ENCODE data around the gene RILPL2.
"Not testable (repeated sequence)": the region's sequence is repeated elsewhere in the genome, so short reads cannot be mapped to it uniquely, and the experiment has no call there.

The RILPL2 gene, protein sequence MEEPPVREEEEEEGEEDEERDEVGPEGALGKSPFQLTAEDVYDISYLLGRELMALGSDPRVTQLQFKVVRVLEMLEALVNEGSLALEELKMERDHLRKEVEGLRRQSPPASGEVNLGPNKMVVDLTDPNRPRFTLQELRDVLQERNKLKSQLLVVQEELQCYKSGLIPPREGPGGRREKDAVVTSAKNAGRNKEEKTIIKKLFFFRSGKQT

DNA sequence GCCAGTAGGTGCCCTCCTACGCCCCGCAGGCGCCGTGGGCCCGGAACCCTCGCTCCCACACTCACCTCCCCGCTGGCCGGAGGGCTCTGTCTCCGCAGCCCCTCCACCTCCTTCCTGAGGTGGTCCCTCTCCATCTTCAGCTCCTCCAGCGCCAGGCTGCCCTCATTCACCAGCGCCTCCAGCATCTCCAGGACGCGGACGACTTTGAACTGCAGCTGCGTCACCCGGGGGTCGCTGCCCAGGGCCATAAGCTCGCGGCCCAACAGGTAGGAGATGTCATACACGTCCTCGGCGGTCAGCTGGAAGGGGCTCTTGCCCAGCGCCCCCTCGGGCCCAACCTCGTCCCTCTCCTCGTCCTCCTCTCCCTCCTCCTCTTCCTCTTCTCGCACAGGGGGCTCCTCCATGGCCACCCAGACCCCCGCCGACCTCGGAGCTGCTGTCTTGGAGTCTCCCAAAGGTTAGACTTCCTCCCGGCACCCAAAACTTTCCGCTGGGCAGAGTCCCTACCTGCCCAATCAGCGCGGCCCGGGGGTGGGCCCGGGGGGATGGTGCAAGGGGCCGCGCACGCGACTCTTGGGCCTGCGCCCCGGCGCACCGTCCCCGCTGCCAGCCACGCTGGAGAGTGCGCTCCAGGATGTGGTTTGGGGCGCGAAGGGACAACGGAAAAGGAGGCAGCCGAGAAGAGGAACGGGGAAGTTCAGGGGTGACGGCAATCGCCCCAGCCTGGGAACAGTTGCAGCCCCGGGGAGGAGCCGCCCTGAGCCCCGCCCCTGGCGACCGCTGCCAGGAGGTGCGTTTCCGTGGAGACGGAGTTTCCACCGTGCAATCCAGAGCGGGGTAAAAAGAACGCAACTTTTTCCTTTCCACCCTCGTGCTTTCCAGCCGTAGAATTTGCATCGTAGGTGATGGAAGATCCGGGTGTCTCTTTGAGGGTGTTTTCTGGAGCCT, at the start of gene RILPL2:
RILPL2 (minus strand) TSS at position 668 of the 948 bp plus-strand sequence; CDS start at position 404, 264 bp downstream.
- in situ Hi-C loops (cut with MboI; ENCODE audit: low sequenced_read_pairs), result no loop called here

DNA sequence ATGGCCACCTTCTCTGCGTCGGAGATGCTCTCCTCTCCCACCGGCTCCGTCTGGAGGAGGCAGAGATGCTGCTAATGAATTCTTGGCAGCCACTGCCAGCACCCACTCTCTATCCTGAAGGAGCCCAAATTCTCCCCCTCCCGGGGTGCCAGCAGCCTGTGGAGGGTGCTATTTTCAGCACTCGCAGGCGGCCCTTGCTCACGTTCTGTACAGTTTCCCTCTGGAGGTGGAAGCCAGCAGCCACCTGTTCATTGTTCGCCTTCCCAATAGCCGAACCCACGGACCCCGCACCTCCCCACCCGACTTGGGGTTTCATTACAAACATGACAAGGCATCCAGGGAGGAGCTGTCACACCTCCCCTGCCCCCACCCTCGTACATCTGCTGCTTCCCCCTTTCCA, 49.3 kb upstream of the RILPL2 start:
- in situ Hi-C loops (cut with MboI; ENCODE audit: low sequenced_read_pairs), result no loop called here

DNA sequence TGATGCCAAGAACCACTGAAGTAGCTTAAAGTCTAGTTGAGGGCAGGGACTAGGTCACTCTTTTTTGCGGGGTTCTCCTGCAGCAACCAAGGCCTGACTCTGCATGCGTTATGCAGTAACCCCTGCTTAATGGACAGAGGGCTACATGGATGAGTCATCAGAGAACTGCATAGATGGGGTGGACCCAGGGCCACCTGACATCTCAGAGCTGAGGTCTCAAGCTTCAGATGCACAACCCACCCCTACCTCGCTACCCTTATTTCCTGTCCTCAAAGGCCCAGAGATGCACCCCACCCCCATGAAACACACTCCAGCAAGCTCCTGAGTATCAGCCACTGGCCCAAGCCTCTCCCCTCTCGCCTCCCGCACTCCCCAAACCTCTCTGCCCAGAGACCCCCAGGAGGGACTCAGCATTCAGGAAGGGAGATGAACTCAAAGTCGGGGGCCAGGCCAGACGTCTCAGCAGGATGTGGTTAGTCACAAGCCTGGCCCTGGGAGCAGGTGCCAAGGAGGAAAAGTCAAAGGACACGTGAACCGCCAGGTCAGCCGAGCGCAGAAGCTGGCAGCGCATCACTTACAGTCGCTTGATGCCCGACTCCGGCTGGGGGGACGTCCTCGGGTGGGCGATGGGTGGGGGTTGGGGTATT, 47.2 kb upstream of the RILPL2 start:
- in situ Hi-C loops (cut with MboI; ENCODE audit: low sequenced_read_pairs), result no loop called here

DNA sequence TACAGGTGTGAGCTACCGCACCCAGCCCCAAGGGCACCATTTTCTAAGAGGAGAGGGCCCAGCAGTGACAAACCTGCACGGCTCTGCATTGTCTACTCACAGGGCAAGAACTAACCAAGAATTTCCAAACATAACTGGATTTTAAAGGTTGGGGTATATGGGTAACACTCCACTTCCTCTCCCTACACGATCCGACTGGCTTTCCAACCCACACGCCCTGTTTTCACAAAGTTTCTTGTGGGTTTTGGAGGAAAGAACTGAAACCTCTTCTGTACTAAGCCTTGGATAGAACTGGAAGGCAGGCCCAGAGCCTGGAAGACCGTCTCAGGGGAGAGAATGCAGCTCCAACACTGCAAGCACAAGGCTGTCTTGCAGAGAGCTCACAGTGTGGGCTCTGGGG, 46.4 kb upstream of the RILPL2 start:
- in situ Hi-C loops (cut with MboI; ENCODE audit: low sequenced_read_pairs), result no loop called here

DNA sequence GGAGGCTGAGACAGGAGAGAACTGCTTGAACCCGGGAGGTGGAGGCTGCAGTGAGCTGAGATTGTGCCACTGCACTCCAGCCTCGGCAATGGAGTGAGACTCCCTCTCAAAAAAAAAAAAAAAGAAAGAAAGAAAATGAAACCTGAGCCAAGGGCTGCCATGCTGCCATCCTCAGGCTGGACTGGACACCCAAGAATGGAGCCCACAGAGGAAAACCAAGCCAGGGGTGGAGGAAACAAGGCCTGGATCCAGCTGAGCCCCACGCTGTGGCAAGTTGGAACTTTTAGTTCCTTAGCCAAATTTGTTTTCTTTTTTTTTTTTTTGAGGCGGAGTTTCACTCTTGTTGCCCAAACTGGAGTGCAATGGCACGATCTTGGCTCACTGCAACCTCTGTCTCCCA, 44.8 kb upstream of the RILPL2 start:
- in situ Hi-C loops (cut with MboI; ENCODE audit: low sequenced_read_pairs), result not testable (repeated sequence)

DNA sequence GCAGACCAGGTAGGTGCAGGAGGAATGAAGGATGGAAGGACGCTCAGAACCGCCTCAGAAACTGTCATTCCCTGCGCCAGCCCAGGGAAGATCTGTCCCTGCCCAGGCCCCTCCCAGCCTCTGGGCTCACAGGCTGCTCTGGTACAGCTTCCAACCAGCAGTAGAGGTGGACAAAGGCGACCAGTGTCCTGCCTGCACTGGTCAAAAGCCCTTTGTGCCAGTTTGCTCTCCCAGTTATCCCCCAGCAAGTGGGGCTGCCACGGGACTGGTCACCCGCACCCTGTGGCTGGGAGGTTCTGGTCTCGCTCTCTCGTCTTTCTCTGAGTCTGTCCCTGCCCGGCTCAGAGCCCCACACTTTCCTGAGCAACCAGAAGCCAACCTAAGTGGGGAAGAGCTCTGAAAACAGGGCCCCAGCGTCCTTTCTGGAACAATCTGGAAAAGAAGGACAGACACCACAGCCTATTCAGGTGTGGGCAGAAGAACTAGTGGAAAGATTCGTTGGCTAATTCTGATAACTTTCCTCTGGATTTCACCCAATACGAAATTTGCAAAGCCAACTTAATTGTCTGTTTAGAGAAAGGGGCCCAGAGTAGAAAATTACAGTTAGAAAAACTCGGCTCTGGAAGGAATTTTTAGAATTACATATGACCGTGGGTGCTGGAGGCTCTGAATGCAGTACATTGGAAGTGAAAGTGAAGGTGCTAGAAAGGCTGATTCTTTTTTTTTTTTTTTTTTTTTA, 43.1 kb upstream of the RILPL2 start:
- in situ Hi-C loops (cut with MboI; ENCODE audit: low sequenced_read_pairs), result no loop called here

DNA sequence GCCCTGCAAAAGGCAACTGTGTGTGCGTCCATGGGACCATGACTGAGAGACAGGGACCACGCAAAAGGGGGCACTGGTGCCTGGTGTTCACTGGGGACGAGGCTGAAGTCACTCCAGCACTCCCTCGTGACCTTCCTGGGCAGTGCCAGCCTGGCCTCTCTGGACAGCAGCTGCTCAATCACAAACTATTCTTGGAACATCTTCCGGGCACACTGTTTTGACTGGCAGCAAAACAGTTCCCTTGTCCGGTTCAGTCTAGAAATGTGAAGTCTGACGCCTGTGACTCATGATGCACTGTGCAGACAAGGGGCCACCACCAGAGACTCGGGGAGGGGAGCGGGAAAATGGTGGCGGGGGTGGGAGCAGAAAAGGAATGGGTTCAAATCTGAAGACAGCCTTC, 42.3 kb upstream of the RILPL2 start:
- in situ Hi-C loops (cut with MboI; ENCODE audit: low sequenced_read_pairs), result no loop called here

DNA sequence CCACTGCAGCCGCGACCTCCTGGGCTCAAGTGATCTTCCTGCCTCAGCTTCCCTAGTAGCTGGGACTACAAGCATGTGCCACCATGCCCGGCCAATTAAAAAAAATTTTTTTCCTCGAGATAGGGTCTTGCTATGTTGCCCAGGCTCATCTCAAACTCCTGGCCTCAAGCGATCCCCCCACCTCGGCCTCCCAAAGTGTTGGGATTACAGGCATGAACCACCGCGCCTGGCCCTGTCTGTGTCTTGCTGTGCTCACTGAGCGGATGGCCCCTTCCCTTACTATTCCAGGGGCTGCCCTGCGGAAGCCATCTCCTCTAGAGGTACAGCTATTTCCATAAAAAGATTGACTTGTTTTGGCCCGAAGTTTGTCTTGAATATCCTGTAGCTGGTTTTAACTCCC, 41.6 kb upstream of the RILPL2 start:
- in situ Hi-C loops (cut with MboI; ENCODE audit: low sequenced_read_pairs), result no loop called here

DNA sequence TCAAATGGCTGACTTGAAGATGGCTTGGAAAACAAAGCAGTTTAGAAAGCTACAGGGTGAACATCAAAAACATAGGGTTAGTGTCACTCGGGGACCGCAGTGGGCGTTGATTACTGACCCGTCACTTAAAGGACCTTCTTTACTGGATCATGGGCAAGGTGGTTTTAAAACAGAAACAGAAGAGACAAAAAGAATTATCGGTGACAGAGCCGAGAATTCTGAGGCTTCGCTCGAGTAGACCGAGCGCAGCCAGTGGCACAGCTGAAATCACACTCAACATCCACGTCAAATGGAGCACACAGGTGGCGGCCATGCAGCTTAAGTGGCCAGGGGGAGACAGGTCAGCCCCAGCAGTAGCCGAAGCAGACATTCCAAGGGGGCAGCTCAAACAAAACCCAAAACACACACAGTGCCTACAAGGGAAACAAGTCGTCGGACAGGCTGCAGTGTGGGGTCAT, 38.8 kb upstream of the RILPL2 start:
- in situ Hi-C loops (cut with MboI; ENCODE audit: low sequenced_read_pairs), result no loop called here

DNA sequence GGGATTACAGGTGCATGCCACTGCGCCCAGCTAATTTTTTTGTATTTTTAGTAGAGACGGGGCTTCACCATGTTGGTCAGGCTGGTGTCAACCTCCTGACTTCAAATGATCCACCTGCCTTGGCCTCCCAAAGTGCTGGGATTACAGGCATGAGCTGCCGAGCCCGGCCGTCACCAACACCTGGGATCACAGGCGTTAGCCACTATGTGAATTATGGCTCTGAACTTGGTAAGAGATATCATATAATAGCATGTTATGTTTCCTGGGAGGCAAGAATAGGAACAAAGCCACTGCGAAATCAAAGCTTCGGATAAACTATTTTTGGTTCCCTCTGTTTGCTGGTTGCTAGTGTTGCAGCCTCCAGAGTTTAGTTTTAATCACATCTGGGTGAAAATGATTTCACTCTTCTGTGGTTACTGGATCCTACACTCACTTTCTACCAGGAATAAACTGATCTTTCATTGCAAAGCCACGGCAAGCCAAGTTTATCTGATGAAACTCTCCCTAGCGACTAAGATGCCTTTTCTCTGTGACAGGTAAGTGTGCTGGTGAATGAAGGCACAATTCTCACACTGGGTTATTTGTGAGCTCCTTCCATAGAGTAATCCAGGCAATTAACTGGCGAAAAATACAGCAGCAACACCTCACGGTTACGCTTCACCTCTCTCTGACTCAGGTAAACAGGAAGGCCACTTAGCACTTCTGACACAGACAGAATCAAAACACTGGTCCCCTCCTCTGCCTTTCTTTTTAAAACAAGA, 38.2 kb upstream of the RILPL2 start:
- in situ Hi-C loops (cut with MboI; ENCODE audit: low sequenced_read_pairs), result no loop called here

DNA sequence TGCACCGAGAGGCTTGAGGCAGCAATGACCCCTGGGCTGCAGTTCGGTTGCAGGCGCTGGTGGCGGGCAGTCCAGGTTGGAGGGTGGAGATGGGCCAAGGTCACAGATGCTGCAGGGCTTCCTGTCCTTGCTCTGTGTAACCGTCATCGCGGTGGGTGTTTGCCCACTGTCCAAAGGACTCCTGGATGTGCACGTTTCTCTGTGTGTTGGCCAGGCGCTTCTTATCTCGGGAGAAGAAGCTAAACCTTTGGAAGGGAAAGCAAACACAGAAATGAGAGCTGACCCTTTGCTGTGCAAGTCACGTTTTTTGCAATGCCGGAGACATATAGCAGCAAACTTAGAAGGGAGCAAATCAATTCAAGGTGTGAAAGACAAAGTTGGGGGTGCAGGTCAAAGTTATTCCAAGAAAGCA, 36.0 kb upstream of the RILPL2 start:
- in situ Hi-C loops (cut with MboI; ENCODE audit: low sequenced_read_pairs), result no loop called here

DNA sequence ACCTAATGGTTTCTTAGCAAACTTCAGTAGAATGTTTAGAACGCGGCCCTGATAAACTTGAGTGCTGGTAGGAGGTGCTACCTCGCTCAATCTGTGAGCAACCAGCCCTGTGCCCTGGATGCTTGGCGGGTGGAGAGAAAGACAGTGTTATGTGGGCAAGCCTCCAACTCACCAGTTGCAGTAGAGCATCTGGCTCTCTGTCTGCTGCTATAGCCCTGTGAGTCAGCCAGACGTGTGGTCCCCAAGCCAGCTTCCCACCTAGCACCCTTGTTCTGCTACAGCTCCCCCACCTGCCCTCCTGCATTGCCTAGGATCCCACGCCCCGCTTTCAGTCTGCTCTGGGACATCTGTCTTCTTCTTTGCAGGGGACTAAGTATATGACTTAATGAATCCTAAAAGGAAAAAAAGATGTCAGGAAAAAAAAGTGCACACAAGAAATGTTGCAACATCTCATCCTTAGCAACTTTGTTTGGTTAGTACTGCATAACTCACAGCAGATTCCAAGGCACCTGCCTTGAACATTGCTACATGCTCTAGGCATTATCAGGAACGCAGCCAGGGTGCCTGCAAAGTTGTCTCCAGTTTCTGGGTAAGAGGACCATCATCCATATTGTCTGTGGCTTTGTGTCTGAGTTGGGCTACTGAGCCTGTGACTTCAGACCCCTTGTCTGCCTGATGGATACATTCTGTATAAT, 35.0 kb upstream of the RILPL2 start:
- in situ Hi-C loops (cut with MboI; ENCODE audit: low sequenced_read_pairs), result no loop called here

DNA sequence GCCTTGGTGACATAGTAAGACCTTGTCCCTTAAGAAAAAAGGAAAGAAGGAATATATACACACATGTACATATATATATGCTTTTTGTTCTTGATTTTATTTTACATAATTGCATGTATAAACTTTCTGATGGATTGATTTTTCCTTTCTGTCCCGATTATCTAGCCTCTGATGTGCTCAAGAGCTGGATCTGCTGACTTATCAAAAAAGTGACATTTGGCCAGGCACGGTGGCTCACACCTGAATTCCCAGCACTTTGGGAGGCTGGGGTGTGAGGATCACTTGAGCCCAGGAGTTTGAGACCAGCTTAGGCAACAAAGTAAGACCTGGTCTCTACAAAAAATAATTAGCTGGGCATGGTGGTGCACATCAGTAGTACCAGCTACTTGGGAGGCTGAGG, 33.5 kb upstream of the RILPL2 start:
- in situ Hi-C loops (cut with MboI; ENCODE audit: low sequenced_read_pairs), result no loop called here

DNA sequence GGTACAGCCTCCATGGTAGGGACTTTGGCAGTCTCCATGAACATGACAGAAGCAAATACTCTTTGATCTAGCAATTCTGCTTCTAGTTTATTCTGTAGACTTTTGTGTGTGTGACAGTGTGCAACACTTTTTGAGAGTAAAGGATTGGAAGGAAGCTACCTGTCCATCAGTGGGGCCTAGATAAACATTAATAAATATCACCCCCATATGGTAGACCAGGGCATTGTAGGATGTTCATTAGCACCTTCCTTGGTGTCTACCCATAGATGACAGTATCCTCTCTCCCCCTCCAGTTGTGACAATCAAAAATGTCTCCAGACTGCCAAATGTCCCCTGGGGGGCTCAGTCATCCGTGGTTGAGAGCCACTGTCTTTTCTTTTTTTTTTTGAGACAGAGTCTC, 32.3 kb upstream of the RILPL2 start:
- in situ Hi-C loops (cut with MboI; ENCODE audit: low sequenced_read_pairs), result no loop called here

DNA sequence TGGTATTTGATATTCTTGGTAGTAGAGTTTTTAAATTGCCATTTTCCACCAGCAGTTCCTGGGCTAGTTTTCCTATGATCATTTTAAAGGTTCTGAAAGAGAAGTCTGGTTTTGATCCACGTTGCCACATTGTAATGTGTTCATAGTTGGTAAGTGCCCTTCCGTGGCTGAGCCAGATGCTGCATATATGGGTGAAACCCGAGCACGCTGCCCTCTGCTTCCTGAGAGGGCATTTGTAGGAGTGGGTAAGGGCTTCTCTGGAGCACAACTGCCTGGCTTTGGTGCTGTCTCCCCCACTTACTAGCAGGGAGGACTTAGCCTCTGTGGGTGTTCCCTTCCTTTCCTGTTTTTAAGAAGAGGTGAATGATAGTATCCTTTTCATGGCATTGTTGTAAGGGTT, 28.6 kb upstream of the RILPL2 start:
- in situ Hi-C loops (cut with MboI; ENCODE audit: low sequenced_read_pairs), result no loop called here

DNA sequence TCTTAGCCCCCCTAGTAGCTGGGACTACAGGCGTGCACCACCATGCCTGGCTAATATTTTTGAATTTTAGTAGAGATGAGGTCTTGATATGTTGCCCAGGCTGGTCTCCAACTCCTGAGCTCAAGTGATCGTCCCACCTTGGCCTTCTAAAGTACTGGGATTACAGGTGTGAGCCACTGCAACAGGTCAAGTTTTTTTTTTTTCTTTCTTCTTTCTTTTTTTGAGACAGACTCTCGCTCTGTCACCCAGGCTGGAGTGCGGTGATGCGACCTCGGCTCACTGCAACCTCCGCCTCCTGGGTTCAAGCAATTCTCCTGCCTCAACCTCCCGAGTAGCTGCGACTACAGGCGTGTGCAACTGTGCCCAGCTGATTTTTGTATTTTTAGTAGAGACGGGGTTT, 26.7 kb upstream of the RILPL2 start:
- in situ Hi-C loops (cut with MboI; ENCODE audit: low sequenced_read_pairs), result not testable (repeated sequence)

DNA sequence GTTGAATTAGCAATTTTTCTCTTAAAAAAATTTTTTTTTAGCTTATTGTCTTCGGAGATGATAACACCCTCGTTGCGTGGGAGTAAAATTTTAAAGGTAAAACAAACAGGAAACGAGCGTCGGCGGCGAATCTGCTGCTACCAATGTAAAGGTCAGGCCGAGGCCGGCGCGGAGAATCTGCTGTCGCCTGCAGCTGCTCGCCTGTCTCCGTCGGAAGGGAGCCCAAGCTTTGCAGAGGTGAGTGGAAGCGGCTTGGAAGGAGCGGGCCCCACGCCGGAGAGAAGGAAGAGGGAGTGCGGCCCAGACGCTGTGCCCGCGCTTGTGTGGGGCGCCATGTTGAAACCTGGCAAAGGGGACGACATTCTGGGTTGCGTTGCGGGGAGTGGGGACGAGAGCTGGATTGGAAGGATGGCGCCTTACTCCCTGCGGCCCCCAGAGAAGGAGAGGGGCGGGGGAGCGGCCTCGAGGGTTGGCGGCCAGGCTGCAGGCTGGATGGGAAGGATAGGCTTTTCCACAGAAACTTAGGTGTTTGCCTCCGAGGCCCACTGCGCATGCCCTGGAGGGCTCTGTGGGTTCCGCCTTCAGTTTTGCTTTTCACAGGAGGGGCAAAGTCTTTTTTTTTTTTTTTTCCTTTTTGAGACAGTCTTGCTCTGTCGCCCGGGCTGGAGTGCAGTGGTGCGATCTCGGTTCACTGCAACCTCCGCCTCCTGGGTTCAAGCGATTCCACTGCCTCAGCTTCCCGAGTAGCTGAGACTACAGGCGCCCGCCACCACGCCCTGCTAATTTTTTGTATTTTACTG, 21.7 kb upstream of the RILPL2 start, which contains the start of gene SNRNP35:
SNRNP35 (plus strand) TSS at position 160 of the 800 bp plus-strand sequence. CDS start 7,402 bp downstream, outside the sequence.
- in situ Hi-C loops (cut with MboI; ENCODE audit: low sequenced_read_pairs), result no loop called here

DNA sequence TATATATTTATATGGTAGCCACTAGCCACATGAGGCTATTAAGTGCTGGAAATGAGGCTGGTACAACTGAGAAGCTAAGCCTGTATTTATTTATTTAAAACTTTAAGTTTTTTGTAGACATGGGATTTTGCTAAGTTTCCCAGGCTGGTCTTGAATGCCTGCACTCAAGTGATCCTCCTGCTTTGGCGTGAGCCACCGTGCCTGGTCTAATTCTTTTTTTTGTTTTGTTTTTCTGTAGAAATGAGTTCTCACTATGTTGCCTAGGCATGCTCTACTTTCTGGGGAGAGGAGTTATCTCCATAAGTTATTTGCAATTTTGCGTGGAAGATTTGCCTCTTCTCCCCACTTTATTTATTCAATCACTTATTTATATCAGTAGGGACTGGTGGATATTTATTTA, 16.7 kb upstream of the RILPL2 start:
- in situ Hi-C loops (cut with MboI; ENCODE audit: low sequenced_read_pairs), result no loop called here

DNA sequence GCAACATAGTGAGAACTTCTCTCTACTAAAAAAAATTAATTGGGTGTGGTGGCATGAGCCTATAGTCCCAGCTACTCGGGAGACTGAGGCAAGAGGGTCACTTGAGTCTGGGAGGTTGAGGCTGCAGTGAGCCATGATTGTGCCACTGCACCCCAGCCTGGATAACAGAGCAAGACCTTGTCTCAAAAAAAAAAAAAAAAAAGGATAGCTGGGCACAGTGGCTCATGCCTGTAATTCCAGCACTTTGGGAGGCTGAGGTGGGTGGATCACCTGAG, 15.7 kb upstream of the RILPL2 start:
- in situ Hi-C loops (cut with MboI; ENCODE audit: low sequenced_read_pairs), result not testable (repeated sequence)

Measured in HL-60/S4 treated with retinoic acid at 250 ng/mL for 4 days and 3 days (cell line).